ENCODE data around the gene PLPPR5.

PLPPR5 gene

GRCh38 chr1:98967122-98967521 is 37.5 kb downstream of the PLPPR5 start:
- DNase-seq, result no peak

GRCh38 chr1:98965394-98965793 is 39.3 kb downstream of the PLPPR5 start:
- no peak for DNase-seq

- DNase-seq, result no peak
Observed at GRCh38 chr1:98964198-98964597, 40.5 kb downstream of the PLPPR5 start.

GRCh38 chr1:98963064-98963758 is 41.5 kb downstream of the PLPPR5 start:
- no peak for DNase-seq

- DNase-seq, result no peak
Observed at GRCh38 chr1:98962156-98962555, 42.5 kb downstream of the PLPPR5 start.

- no peak for DNase-seq
Observed at GRCh38 chr1:98949621-98950020, 55.0 kb downstream of the PLPPR5 start.

GRCh38 chr1:98949166-98949565 is 55.5 kb downstream of the PLPPR5 start:
- DNase-seq, result no peak

GRCh38 chr1:98947071-98947470 is 57.6 kb downstream of the PLPPR5 start:
- no peak for DNase-seq

- no peak for DNase-seq
Observed at GRCh38 chr1:98940722-98941079, 64.0 kb downstream of the PLPPR5 start.

GRCh38 chr1:98940069-98940721 is 64.5 kb downstream of the PLPPR5 start:
- DNase-seq, result no peak

- no peak for DNase-seq
Observed at GRCh38 chr1:98939471-98939870, 65.2 kb downstream of the PLPPR5 start.

- DNase-seq, result no peak
Observed at GRCh38 chr1:98937347-98937746, 67.3 kb downstream of the PLPPR5 start.

- DNase-seq, result no peak
Observed at GRCh38 chr1:98932184-98932583, 72.5 kb downstream of the PLPPR5 start.

- no peak for DNase-seq
Observed at GRCh38 chr1:98931128-98931835, 73.4 kb downstream of the PLPPR5 start.

GRCh38 chr1:98929437-98929836 is 75.2 kb downstream of the PLPPR5 start:
- no peak for DNase-seq

GRCh38 chr1:98926597-98926996 is 78.1 kb downstream of the PLPPR5 start:
- no peak for DNase-seq

- DNase-seq, result no peak
Observed at GRCh38 chr1:98924977-98925376, 79.7 kb downstream of the PLPPR5 start.

GRCh38 chr1:98923667-98924066 is 81.0 kb downstream of the PLPPR5 start:
- DNase-seq, result no peak

- no peak for DNase-seq
Observed at GRCh38 chr1:98921817-98922216, 82.8 kb downstream of the PLPPR5 start.

GRCh38 chr1:98920441-98921110 is 84.1 kb downstream of the PLPPR5 start:
- no peak for DNase-seq

GRCh38 chr1:98919652-98920051 is 85.0 kb downstream of the PLPPR5 start:
- no peak for DNase-seq

- DNase-seq, result no peak
Observed at GRCh38 chr1:98919211-98919610, 85.5 kb downstream of the PLPPR5 start.

GRCh38 chr1:98914547-98914946 is 90.1 kb downstream of the PLPPR5 start:
- no peak for DNase-seq

- DNase-seq, result no peak
Observed at GRCh38 chr1:98910827-98911226, 93.8 kb downstream of the PLPPR5 start.

Measured in retina (tissue), 1 donor.